HG03442 (cell line): ENCODE data around the gene CFAP126.
"Not testable (repeated sequence)": the region's sequence is repeated elsewhere in the genome, so short reads cannot be mapped to it uniquely, and the experiment has no call there.

Experiments used
- ATAC-seq: cut with Tn5 transposase; IDR thresholded peaks from one replicate; pipeline ENCODE4 v1.9.1; 2021; ENCODE audit warnings: mild to moderate bottlenecking, moderate library complexity; ENCODE audit not compliant: unreplicated experiment

The CFAP126 gene

DNA sequence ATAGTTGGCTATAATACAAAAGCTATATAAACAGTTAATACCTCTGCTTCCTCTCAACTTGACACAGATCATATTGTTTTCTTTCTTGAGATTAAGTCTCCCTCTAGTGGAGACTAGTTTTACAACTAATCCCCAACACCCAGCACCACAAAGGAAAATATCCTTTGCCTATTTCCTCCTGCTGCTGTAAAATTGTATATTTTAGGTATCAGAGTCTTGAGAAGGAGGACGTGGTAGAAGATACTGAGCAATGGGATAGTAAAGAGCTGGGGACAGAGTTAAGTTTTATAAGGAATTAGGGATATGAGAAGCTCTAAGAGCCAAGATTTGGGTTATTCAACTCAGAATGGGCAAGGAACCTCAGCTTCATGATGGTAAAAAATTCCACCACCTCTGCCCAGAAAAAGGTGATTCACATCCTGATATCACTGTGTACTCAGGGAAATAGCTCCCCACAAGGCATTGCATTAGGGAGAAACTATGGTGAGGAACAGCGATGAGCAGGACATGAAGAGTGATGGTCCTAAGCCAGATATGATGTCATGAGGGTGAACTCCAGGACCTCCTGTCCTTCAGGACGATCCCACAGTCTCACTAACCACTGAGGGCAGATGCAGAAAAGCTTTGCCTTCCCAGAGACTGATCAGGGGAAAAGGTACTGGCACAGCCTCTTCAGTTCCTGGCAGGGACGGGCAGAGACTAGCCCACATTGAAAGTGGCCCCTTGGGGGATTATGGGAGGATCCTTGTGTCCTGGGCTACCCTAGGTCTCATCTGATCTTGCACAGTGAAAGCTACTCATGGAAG, 14.7 kb upstream of the CFAP126 start:
- ATAC-seq: no peak

GRCh38 chr1:161381707-161382106, 14.0 kb upstream of the CFAP126 start:
- no peak for ATAC-seq

GRCh38 chr1:161379071-161379470, 11.4 kb upstream of the CFAP126 start:
- no peak for ATAC-seq

GRCh38 chr1:161378014-161378413, 10.3 kb upstream of the CFAP126 start:
- ATAC-seq: no peak

DNA sequence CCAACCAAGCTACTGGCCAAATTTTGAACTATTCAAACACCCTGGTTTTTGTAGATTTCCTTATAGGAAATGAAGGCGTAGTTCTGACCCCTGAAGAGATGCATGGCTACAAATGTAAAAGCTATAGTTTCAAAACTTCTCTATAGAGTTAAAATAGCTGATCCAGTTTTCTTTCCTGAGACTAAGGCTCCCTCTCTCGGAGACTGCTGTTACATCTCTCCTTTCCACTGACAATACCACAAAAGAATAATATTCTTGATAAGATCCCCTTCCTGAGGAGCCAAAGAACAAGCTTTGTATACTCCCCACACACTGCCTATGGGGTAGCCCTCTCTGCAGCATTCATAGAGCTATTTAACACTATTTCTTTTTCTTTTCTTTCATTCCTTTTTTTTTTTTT, 6.7 kb upstream of the CFAP126 start:
- ATAC-seq: no peak

GRCh38 chr1:161373442-161373841, 5.8 kb upstream of the CFAP126 start:
- no peak for ATAC-seq

DNA sequence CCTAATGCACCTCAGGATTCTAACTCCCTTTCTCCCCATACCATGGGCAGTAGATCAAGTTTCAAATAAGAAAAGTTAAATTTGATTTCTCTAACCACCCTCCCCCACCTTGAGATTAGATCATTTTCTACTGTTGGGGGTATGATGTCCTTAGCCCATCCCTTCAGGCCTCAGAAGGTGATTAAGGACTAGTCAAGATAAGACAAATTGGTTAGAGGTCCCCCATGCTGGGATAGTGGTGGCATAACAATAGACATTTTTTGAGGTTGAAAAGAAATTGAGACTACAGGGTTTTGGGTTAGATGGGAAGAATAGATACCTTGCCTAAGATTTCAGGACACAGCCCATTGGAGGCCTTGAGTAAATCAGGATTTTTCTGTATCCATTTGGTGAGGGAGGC, 2.5 kb downstream of the CFAP126 start:
- ATAC-seq: no peak

GRCh38 chr1:161364332-161364731, 3.3 kb downstream of the CFAP126 start:
- ATAC-seq: no peak

GRCh38 chr1:161359291-161359690, 8.4 kb downstream of the CFAP126 start:
- ATAC-seq: no peak

- ATAC-seq: no peak
Observed at GRCh38 chr1:161357073-161357472, 10.6 kb downstream of the CFAP126 start.

DNA sequence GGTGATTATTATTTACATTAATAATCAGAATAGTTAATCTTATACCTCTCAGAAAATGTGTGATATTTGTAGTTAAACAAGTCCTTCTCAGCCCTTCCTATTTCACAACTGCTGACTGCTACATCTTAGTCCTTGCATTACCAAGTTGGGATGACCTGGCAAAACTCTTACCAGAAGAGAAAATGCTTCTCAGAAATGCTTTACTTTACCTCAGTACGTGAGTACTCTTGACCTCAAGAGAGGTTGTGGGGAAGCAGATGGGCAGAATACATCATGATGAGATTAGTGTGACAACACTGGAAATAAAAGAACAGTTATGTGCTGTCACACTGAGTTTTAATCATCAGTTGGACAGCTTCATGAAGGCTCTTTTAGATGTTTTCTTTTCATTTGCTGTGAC, 16.2 kb downstream of the CFAP126 start:
- ATAC-seq: no peak

GRCh38 chr1:161350671-161351070, 17.0 kb downstream of the CFAP126 start:
- no peak for ATAC-seq

DNA sequence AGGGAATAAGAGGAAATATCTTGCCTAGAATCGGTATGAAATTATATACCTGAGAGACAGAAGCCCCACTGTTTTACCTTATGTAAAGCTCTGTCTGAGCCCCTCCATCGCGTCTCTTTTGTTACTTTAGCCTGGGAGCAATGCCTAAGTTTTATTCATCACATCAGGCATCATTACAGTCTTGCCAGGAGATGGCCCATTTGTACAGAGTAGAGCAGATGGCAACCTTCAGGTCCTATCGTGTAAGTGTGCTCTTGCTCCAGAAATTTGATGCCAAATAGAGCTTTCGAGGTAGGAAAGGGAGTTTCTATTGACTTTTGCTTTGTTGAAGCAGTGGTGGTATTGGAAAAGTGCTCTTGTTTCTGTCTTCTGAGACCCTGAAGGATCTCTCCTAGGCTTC, 24.9 kb downstream of the CFAP126 start:
- ATAC-seq: no peak

DNA sequence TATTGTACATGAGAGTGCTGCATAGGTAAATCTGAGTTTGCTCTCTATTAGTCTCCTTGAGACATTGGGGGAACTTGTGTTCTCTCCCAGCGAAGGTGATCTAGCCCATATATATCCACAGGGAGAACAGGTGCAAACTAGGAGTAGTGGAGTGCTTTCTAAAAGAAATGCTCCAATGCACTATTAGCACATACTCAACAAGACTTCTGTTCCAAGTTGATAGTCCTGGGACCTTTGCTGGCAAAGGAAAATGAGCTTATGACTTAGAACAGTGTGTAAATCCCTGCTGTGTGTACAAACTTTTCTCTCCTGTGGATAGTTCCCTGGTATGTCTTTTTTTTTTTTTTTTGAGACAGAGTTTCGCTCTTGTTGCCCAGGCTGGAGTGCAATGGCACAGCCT, 25.5 kb downstream of the CFAP126 start:
- no peak for ATAC-seq

DNA sequence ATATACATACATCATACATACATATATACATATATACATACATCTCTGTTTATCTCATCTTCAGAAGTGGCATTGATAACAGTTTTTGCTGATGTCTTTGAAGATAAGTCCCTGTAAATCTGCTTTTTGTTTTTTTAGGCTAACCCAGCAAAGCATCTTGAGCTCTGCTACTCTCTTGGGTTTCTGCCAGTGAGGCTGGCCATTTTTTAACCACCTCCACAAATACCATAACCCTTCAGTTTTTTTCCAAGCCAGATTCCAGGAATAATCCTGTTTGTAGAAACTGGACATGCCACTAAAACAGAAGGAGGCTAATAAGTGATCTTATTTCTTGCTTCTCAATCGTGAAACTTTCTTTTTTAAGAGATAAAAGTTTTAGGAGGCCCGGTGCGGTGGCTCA, 31.9 kb downstream of the CFAP126 start:
- no peak for ATAC-seq

DNA sequence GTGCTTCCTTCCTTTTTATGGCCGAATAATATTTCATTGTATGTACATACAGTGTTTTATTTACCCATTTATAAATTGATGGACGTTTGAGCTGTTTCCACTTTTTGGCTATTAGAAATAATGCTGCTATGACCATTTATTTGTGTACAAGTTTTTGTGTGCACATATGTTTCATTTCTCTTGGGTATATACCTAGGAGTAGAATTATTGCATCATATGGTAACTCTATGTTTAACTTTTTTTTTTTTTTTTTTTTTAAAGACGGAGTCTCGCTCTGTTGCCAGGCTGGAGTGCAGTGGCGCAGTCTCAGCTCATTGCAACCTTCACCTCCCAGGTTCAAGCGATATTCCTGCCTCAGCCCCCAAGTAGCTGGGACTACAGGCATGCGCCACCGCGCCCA, 34.5 kb downstream of the CFAP126 start:
- no peak for ATAC-seq

DNA sequence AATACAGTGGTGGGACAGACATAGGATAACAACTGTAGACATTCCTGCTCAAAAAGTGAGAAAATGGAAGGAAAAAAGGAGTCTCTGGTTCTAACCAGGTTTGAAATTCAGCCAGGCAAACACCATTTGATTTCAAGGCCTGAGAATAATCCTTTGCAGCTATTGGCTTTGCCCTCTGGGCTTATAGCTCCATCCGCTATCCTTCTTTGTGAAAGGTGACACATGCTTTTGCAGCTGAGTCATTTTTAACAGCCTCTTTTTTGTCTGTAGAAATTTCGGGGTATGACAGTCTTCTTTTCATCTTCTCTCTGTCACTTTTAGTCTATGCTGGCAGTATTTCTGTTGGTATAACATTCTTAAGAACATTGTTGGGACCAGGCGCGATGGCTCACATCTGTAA, 37.3 kb downstream of the CFAP126 start:
- ATAC-seq: no peak

- ATAC-seq: no peak
Observed at GRCh38 chr1:161324020-161324419, 43.7 kb downstream of the CFAP126 start.

GRCh38 chr1:161315841-161316674, 51.6 kb downstream of the CFAP126 start:
- not testable (repeated sequence) for ATAC-seq
